NCI-H2081 (cell line): ENCODE results near the gene SLCO4A1.
A peak's percentile ranks its signal among the peaks of the same experiment; 100 is the strongest.
"Not testable (repeated sequence)": the region's sequence is repeated elsewhere in the genome, so short reads cannot be mapped to it uniquely, and the experiment has no call there.

Experiments used
- DNase-seq, 2 experiments: peaks; one replicate each; lab custom pipeline; 2025; lab: John Stamatoyannopoulos, UW

The SLCO4A1 gene

DNA sequence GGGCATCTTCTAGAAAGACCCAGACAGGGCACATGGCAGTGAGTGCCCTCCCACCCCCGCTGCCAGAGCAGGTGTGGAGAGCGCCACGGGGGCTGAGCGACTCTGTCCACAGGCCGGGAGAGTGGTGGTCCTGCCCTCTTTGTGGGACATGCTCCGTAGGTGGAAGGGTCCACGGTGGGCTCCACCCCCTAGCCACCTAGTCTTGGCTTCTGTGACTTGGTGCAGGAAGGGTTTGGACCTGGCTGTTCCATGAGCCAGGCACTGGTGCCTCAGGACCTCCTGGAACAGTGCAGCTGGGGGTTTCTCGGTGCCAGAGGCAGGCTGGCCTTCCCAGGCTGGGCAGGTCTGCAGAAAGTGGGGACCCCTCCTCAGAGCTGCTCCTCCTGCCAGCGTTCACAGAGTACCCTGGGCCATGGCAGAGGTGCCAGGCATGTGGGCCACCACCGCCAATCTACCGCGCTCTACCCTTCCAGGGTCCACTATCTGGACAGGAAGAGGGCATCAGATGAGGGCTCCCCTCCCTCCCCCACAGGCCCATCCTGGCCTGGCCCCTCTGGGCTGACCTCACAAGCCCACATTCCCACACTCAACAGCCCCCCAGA, 23.0 kb downstream of the SLCO4A1 start:
- no peak for DNase-seq

DNA sequence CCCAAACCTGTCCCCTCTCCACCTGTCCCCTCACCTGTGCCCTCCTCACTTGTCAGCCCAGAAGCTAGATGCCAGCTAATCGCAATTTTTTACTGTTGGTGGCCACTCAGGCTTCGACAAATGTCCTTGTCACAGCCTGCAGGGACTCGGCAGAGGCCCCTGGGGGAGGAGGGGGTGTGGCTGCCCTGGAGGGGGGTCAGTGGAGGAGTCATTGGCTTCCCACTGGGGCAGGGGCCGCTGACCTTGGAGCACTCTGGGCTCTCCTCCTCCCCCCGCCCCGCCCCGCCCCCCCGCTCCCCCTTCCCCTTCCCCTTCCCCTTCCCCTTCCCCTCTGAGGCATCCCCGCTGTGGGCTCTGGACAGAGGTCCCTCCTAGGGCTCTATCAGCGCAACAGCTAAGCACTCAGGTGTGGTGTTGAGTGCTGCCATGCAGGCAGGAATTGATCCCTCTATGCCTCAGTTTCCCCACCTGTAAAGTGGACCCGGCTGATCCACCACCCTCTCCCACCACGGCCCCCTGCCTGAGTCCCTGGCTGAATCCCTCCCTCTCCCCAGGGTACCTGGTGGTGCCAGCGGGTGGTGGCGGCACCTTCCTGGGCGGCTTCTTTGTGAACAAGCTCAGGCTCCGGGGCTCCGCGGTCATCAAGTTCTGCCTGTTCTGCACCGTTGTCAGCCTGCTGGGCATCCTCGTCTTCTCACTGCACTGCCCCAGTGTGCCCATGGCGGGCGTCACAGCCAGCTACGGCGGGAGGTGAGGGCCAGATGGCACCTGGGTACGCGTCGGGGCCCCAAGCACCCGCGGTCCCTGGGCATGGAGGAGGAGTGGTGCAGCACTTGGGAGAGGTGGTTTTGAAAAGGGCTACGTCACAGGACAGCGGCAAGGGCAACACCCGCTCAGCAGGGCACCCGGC, 23.8 kb downstream of the SLCO4A1 start:
- DNase-seq = no peak

DNA sequence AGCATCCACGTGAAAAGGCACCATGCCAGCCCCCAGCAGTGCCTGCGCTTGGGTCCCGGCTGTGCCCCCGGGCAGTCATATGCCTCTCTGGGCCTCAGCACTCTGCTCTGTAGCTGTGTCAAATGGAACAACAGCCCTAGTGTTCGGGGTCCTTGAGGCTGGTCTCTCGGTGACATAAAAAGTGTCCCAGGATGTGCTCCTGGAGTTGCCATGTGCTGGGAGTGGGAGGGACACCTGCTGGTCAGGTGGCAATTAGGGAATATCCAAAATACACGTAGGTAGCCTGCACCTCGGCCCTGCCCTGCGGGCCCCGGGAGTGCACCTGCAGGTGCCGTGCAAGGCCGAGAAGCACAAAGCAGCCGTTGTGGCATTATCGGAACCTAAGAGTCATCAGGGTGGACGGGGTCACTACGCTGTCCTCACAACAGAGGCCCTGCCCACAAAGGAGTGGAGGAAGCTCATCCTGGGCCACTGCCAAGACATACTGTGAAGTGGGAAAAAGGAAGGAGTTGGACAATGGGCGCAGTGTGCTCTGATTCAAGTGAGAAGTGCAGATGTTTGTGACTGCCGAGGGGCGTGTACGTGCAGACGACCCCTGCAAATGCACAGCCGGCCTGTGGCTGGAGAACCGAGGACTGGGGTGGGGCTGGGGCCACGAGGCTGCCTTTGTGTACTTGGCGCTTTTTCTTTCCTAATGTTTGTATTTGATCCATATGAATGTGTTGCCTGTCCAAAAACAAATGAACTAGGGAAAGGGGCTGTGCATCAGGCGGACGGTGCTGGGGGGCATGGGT, 24.6 kb downstream of the SLCO4A1 start:
- peak in 1 of 2 experiments; percentile 33 for DNase-seq

DNA sequence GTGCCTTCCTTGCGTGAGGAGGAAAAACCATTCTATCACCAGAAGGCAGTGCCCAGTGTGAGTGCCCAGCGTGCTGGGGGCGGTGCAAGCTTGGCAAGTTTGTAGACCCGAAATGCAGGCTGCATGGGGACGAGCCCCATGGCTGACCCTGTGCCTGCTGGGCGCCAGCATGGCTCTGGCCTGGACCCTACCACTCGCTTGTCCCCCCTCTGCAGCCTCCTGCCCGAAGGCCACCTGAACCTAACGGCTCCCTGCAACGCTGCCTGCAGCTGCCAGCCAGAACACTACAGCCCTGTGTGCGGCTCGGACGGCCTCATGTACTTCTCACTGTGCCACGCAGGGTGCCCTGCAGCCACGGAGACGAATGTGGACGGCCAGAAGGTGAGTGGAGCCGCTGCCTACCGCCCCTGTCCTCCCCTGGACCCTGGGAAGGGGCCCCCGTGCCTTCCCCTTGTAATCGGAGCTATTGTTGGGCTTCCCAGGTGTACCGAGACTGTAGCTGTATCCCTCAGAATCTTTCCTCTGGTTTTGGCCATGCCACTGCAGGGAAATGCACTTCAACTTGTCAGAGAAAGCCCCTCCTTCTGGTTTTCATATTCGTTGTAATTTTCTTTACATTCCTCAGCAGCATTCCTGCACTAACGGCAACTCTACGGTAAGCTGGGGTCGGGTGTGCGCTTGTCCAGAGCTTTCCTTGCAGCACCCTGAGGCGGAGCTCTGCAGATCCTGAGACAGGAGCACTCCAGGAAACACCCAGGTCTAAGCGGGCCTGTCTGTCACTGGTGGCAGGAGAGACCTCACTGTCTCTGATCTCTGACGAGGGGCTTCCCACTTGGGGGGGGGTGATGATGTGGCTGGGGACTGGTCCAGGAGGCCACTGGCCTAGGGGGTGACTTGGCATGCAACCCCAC, 25.5 kb downstream of the SLCO4A1 start:
- no peak for DNase-seq

DNA sequence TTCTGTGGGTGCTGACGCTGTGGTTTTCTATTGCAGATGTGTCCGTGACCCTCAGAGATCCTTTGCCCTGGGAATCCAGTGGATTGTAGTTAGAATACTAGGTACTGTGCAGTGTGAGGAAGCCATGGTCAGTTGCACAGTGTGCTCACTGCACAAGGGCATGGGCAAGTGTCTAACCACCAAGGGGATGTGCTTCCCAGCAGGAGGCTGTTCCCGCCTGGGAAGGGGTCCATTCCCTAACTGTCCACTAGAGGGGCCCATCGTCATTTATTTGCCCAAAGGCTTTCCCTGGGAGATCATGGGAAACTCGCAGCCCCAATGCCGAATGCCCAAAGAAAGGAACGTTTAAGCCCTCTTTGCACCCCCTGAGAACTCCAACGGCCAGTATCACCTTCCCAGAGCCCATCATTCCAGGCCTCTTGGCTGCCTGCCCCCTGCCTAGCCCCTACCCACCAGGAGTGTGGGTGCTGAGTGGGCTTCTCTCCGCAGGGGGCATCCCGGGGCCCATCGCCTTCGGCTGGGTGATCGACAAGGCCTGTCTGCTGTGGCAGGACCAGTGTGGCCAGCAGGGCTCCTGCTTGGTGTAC, 26.2 kb downstream of the SLCO4A1 start:
- peak; percentile 63 to 75 for DNase-seq

DNA sequence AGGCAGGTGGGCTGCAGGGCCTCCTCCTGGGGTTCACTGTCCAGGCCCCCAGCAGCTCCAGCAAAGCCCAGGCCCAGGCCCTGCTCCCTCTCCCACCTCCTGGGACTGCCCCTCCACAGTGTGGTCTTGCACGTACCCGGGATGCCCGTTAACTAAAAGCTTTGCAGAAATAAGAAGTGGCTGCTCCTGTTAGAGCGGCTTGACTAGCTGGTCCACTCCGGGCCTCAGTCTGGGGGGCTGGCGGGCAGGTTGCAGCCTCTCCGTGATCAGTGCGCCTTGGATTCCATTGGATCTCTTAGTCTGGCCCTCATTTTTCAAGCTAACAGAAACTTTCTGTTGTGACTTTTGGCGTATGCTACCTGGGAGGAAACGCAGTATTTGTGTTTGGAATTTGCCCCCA, 26.9 kb downstream of the SLCO4A1 start:
- DNase-seq = no peak

DNA sequence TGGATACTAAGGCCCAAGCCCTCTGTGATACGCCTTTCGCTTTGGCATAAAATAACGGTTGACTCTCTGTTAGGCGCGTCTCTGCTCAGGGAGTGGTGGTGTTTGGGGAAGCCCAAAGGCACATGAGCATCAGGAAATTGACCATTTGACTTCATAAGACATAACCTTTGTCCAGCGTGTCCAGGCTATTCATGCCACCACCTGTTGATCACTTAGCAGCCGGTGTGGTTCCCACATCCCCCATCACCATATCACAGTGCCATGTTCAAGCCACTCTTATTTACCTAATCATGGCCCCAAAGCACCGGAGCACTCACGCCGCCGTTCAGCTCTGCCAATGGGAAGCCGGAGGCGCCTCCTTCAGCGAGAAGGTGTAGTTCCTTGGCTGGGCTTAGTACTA, 27.9 kb downstream of the SLCO4A1 start:
- DNase-seq = no peak

DNA sequence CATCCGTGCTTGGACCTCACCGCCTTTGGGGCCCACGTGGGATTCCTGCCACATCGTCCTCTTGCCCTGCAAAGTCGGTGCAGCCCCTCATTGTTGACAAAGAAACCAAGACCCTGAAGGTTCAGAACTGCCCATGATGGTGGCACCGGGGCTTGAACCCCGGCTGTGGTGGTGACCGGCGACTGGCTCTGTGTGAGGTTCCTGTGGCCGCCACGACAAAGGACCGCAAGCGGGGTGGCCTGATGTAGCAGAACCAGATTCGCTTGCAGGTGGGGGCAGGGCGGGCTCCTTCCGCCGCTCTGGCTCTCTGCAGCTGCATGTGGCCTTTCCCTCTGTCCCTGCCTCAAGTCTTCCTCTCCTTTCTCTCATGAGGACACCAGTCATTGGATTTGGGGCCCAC, 28.7 kb downstream of the SLCO4A1 start:
- no peak for DNase-seq

DNA sequence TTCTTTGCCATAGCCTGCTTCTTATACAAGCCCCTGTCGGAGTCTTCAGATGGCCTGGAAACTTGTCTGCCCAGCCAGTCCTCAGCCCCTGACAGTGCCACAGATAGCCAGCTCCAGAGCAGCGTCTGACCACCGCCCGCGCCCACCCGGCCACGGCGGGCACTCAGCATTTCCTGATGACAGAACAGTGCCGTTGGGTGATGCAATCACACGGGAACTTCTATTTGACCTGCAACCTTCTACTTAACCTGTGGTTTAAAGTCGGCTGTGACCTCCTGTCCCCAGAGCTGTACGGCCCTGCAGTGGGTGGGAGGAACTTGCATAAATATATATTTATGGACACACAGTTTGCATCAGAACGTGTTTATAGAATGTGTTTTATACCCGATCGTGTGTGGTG, 29.5 kb downstream of the SLCO4A1 start:
- DNase-seq = no peak

DNA sequence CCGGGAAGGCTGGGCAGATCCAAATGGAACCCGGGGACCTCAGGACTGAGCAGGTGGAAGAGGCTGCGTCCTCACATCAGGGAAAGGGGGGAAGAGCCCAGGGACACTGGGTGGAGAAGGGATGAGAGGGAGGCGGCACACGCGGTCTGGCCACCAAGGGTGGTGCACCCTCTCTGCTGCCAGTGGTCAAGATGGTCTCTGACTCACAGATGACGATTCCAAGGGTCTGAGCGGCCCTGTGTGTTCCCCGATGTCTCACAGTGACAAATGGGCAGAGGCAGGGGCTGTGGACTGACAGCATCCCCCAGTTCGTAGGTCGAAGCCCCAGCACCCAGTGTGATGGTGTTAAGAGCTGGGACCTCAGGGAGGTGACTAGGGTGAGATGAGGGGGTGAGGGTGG, 32.1 kb downstream of the SLCO4A1 start:
- no peak for DNase-seq

DNA sequence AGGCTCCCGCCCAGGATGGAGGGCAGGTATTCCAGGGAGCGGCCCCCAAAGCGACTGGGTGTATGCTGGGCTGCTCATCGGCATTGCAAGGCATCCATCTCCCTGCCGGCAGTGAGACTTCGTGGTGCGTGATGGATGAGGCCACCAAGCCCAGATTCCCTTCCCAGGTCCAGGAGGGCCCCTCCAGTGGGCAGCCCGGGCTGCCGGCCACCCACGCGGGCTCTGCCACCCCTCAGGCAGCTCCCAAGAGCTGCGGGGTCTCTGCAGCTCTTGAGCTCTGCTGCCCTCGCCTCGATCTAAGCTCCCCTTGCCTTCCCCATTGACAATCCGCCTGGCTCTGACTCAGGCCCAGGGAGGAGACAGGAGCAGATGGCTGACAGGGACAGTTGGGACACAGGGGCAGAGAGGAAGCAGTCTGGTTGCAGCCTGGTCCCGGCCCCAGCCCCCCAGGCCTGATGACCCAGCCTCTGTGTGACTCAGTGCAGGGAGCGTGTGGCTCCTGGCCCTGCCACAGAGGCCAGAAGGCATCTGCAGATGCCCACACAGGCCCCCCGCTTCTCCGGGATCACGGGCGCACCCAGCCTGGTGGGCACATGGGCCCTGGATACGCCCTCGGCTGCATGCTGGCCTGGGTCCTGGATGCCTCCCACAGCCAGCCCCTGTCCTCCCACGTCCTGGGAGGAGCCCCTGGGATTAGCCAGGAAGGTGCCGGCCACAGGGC, 33.0 kb downstream of the SLCO4A1 start:
- DNase-seq = no peak

DNA sequence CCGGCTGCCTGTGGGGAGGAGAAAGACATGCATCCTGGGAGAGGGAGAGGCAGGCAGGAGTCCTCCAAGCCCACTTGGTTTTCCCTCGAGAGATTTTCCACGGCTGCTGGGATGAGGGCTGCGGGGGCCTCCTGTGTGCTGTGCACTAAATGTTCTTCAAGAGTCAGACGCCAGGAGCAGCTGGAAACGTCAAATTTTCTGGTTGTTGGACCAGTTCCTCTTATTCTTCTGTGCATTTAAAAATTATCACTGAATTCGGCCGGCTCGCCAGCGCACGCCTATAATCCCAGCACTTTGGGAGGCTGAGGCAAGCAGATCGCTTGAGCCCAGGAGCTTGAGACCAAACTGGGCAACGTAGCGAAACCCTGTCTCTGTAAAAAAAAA, 33.6 kb downstream of the SLCO4A1 start:
- no peak for DNase-seq

DNA sequence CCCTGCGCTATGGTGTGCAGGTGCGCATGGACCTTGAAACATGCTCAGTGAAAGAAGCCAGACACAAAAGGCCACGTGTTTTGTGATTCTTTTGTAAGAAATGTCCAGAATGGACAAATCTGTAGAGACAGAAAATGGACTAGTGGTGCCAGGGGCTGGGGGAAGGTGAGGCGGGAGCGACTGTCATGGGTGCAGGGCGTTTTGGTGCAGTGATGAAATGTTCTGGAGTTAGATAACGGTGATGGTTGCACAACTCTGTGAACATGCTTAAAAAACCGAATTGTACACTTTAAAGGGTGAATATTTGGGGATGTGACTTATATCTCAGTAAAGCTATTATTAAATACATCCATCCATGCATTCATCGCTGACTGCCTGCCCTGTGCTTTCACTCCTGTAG, 34.7 kb downstream of the SLCO4A1 start:
- no peak for DNase-seq

DNA sequence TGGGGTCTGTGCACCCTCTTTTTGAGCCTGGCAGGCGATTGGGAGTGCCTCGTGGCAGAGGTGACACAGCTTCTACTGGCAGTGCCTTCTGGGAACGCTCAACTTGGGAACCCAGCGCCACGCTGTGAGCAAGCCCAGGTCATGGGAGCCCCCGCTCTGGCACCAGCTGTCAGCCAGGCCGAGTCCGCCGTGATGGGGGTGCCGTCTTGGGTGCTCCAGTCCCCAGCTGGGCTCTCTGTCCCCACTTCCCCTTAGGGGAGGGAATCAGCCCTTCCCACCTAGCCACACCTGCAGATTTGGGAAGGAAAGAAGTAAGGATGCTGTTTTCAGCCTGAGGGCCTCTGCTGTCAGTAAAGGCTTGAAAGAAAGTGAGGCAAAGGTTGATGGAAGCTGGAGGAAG, 35.4 kb downstream of the SLCO4A1 start:
- DNase-seq = no peak

DNA sequence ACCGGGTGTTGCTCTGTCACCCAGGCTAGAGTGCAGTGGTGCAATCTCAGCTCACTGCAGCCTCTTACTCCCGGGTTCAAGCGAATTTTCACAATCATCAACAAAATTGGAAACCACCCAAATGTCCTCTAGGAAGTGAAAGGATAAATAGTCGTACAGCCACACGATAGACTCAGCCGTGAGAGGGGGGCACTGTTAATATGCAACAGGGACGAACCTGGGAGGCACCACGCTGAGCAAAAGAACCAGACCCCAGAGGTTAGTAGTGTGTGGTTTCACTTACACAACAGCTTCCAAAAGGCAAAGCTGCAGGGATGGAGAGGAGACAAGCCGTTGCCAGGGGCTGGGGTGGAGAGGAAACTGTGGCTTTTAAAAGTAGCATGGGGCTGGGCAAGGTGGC, 36.2 kb downstream of the SLCO4A1 start:
- DNase-seq = no peak

DNA sequence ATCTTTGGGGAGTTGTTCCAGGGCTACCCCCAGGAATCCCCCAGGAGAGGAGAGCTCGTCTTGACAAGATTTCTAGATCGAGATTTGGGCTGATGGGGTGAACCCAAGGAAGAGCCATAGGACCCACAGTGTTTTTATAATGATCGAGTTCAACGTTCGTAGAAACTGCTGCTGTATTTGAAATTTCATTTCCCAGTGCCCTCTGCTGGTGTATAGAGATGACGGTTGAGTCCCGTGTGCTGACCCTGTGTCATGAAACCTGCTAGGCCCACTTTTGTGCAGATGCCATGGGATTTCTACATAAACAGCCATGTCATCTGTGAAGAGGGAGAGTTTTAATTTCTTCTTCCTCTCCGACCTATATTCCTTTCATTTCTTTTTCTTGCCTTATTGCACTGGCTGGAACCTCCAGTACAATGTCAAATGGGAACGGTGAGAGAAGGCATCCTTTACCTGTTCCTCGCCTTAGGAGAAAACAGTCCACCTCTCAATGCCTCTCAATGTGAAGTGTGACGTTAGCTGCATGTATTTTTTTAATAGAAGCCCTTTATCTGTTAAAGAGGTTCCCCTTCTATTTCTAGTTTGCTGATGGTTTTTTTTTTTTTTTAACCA, 37.8 kb downstream of the SLCO4A1 start:
- DNase-seq = no peak

DNA sequence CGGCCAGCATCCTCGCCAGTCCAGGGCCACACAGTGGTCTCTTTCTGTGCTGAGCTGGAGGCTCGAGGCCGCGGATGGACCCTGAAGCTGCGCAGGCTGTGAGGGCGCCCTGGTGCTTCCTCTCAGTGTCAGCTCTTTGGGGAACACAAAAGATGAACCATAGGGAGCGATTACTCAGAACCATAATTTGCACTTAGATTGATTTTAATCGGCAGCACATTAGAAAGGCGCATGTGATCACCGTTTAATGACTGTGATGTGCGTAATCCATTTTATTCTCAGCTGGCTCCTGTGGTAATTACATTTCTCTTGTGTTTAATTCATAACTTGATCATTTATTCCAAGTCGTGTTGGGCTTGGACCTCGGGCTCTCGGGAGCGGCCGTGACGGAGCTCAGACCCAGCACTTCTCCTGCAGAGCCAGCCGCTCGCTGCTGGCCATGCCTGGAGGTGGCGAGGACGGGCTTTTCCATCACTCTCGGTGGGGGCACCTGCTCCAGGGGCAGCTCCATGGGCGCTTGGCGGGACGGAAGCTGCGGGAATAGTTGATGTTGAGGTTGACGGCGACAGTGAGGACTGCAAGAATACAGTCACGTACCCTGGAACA, 40.7 kb downstream of the SLCO4A1 start:
- DNase-seq = no peak

DNA sequence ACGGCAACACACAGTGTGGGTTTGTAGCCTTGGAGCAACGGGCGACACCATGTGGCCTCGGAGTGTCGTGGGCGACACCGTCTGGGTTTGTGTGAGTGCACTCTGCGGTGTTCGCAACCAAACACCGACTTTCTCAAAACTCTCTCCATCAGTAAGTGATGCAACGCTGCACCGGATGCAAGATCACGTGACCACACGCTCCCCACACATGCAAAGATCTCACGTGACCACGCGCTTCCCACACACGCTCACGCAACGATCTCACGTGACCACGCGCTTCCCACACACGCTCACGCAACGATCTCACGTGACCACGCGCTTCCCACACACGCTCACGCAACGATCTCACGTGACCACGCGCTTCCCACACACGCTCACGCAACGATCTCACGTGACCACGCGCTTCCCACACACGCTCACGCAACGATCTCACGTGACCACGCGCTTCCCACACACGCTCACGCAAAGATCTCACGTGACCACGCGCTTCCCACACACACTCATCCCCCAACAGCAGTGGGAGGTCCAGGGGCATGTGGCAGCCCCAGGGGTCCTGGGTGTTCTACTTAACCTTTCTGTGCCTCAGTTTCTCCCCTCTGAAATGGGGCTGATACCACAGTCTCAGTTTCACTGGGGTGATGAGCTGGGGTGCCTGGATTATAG, 41.5 kb downstream of the SLCO4A1 start:
- not testable (repeated sequence) for DNase-seq

DNA sequence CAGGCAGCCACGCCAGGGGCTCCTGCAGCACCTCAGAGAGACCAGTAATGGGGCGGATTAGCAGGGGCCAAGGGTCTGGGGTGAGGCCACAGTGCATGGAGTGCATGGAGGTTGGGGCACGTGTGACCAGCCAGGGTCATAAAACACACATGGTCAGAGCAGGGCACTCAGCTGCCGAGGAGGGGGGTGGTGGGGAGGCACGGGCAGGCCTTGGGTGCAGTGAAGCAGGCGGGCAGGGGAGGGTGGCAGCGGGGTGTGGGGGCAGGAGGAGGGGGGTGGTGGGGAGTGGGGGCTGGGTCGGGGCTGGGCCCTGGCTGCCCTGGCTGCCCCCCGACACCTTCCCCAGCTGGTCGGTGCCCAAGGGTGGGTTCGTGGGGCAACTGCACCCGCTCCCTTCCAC, 42.7 kb downstream of the SLCO4A1 start:
- no peak for DNase-seq
